Natural killer cell (primary cell): ENCODE measurements around the gene RAI14. TPM values are rescaled to one million over a fixed set of nuclear protein-coding genes. Genes with fewer than 3 reads are reported as not detected.

Source experiments
- ATAC-seq, 3 donors: fragments of 150-1000 bp in 2 of 3; fragments of 200-7000 bp in 1 of 3; cut with Tn5 transposase; 1 replicate in 1 of 3; 2 replicates in 2 of 3; pipeline ENCODE4 v1.10.0; 2021; ENCODE audit warnings: mild to moderate bottlenecking in 2 of 3, moderate library complexity in 2 of 3
- DNase-seq, 2 donors: peaks; one replicate each; pipeline versions ENCODE4 v3.0.0 to v3.0.0-alpha.2; 2013 to 2021; ENCODE audit warnings: mixed read lengths in 1 of 2
- H3K27ac ChIP-seq: one replicate; pipeline ENCODE4 v1.5.1; 2013; ENCODE audit warnings: mild to moderate bottlenecking, low read length
- H3K27me3 ChIP-seq: one replicate; pipeline ENCODE4 v1.6.1; 2013; ENCODE audit warnings: low read length; ENCODE audit not compliant: control insufficient read depth, insufficient read depth
- H3K36me3 ChIP-seq: one replicate; pipeline ENCODE4 v1.6.1; 2013; ENCODE audit warnings: low read length; ENCODE audit not compliant: control insufficient read depth, insufficient read depth
- H3K4me1 ChIP-seq: one replicate; pipeline ENCODE4 v1.6.1; 2013; ENCODE audit warnings: low read length; ENCODE audit not compliant: control insufficient read depth, insufficient read depth
- H3K4me3 ChIP-seq: one replicate; pipeline ENCODE4 v1.5.1; 2013; ENCODE audit warnings: low read length
- H3K9me3 ChIP-seq: one replicate; pipeline ENCODE4 v1.6.1; 2013; ENCODE audit warnings: low read length; ENCODE audit not compliant: control insufficient read depth, insufficient read depth
- H3K27ac Mint-ChIP-seq, 2 donors: one replicate each; pipeline ENCODE4 v1.8.0; 2022; ENCODE audit warnings: mild to moderate bottlenecking in 2 of 2, mixed read lengths in 2 of 2, moderate library complexity in 1 of 2
- H3K27me3 Mint-ChIP-seq, 2 donors: one replicate each; pipeline ENCODE4 v1.8.0; 2022; ENCODE audit warnings: low read depth in 2 of 2, mixed read lengths in 2 of 2
- H3K36me3 Mint-ChIP-seq: one replicate; pipeline ENCODE4 v1.8.0; 2022; ENCODE audit warnings: mixed read lengths
- H3K4me1 Mint-ChIP-seq, 2 donors: one replicate each; pipeline ENCODE4 v1.8.0; 2022; ENCODE audit warnings: mixed read lengths in 2 of 2
- H3K4me3 Mint-ChIP-seq: one replicate; pipeline ENCODE4 v1.8.0; 2022; ENCODE audit warnings: mild to moderate bottlenecking, moderate library complexity, mixed read lengths
- H3K9me3 Mint-ChIP-seq, 2 donors: one replicate each; pipeline ENCODE4 v1.8.0; 2022; ENCODE audit warnings: mixed read lengths in 2 of 2
- CTCF ChIP-seq: fragments of 200-600 bp; IDR thresholded peaks from one replicate; pipeline ENCODE4 v1.8.0; 2022; ENCODE audit warnings: antibody characterized with exemption
- WGBS: methylation state at CpG from one replicate; pipeline ENCODE4 v1.1.7; 2013; ENCODE audit warnings: missing lambda C conversion rate; ENCODE audit not compliant: insufficient coverage; 5-methylcytosine and 5-hydroxymethylcytosine counted together
- intact Hi-C: fragments of 100-400 bp; cut with micrococcal nuclease; formaldehyde crosslinking; loops from one replicate; pipeline ENCODE4 v1.14.2; 2022
- total RNA-seq, 4 donors: library from RNA; stranded (reverse); fragments of 120-200 nt in 1 of 4; gene quantifications; one replicate each; pipeline versions ENCODE4 v1.2.3 to v1.2.4, GENCODE V29; 2013 to 2022

Gene RAI14
- total RNA-seq, 3 donors from 2014 or later (not counting 1 experiment from before 2014, with no cell fraction given), result 0.40 to 2.9 (median 2.8) TPM

- Mint-ChIP-seq H3K4me3 (no peak overlapping the region), H3K9me3 (no peaks in the 10 kb centered on the region), H3K27ac (no peak overlapping the region), H3K36me3 (no peaks in the 10 kb centered on the region), H3K4me1 (no peaks in the 10 kb centered on the region), H3K27me3 (peaks cover 13 to 14% of the 10 kb centered on the region in 2 donors)
- H3K27ac ChIP-seq, result no peak overlapping the region
- no peak for ATAC-seq
- intact Hi-C loops, result no loop called here
- no peaks in the 10 kb centered on the region for H3K9me3 ChIP-seq
- 92% methylated on average over 4 of the region's 5 CpGs for WGBS
- no peak for TF ChIP-seq CTCF
- H3K4me1 ChIP-seq, result no peaks in the 10 kb centered on the region
- H3K4me3 ChIP-seq, result no peak overlapping the region
- H3K36me3 ChIP-seq, result no peaks in the 10 kb centered on the region
- H3K27me3 ChIP-seq, result no peaks in the 10 kb centered on the region
- DNase-seq, result no peak
Observed at GRCh38 chr5:34621277-34622097, 34.6 kb upstream of the RAI14 start.

DNA sequence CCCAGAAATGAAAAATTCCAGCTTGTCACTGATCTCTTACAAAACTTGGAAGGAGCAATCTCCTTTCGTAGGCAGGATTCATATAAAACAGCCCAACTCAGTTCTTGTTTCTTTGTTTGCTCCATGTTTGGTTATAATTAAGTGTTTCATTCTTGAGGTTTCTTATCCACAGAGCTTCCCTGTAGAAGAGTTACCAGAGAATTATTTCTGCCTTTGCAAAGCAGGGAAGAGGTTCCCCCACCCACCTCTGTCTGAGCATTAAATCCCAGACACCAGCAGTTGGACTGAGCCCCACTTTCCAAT lies 34.1 kb upstream of the RAI14 start:
- Mint-ChIP-seq H3K27me3 (peaks cover 13 to 14% of the 10 kb centered on the region in 2 donors), H3K4me3 (no peak overlapping the region), H3K9me3 (no peaks in the 10 kb centered on the region), H3K36me3 (no peaks in the 10 kb centered on the region), H3K27ac (no peak overlapping the region), H3K4me1 (no peaks in the 10 kb centered on the region)
- intact Hi-C loops, result no loop called here
- no peak for ATAC-seq
- no peaks in the 10 kb centered on the region for H3K4me1 ChIP-seq
- H3K27me3 ChIP-seq, result no peaks in the 10 kb centered on the region
- DNase-seq, result no peak
- no peak overlapping the region for H3K4me3 ChIP-seq
- no peak for TF ChIP-seq CTCF
- no peaks in the 10 kb centered on the region for H3K9me3 ChIP-seq
- no peak overlapping the region for H3K27ac ChIP-seq
- no peaks in the 10 kb centered on the region for H3K36me3 ChIP-seq
- WGBS, result no CpG with 5 or more reads among the region's 1 CpG

GRCh38 chr5:34624691-34625090 lies 31.4 kb upstream of the RAI14 start:
- Mint-ChIP-seq H3K9me3 (no peaks in the 10 kb centered on the region), H3K27me3 (peaks cover 7 to 11% of the 10 kb centered on the region in 2 donors), H3K36me3 (no peaks in the 10 kb centered on the region), H3K4me3 (no peak overlapping the region), H3K4me1 (no peaks in the 10 kb centered on the region), H3K27ac (no peak overlapping the region)
- Histone ChIP-seq H3K4me3 (no peak overlapping the region), H3K36me3 (no peaks in the 10 kb centered on the region), H3K27ac (no peak overlapping the region), H3K9me3 (no peaks in the 10 kb centered on the region), H3K27me3 (no peaks in the 10 kb centered on the region), H3K4me1 (no peaks in the 10 kb centered on the region)
- no peak for DNase-seq
- intact Hi-C loops, result no loop called here
- no peak for ATAC-seq
- 95% methylated on average over 3 of the region's 3 CpGs for WGBS
- TF ChIP-seq CTCF, result no peak

GRCh38 chr5:34625246-34625645 lies 30.9 kb upstream of the RAI14 start:
- Mint-ChIP-seq H3K27ac (no peak overlapping the region), H3K27me3 (peaks cover 12 to 15% of the 10 kb centered on the region in 2 donors), H3K4me1 (no peaks in the 10 kb centered on the region), H3K36me3 (no peaks in the 10 kb centered on the region), H3K9me3 (no peaks in the 10 kb centered on the region), H3K4me3 (no peak overlapping the region)
- H3K27ac ChIP-seq, result no peak overlapping the region
- 80% methylated on average over 1 of the region's 1 CpG for WGBS
- H3K9me3 ChIP-seq, result no peaks in the 10 kb centered on the region
- H3K4me1 ChIP-seq, result no peaks in the 10 kb centered on the region
- intact Hi-C loops, result no loop called here
- no peak for TF ChIP-seq CTCF
- DNase-seq (no peak), ATAC-seq (no peak)
- H3K4me3 ChIP-seq, result no peak overlapping the region
- H3K27me3 ChIP-seq, result no peaks in the 10 kb centered on the region
- no peaks in the 10 kb centered on the region for H3K36me3 ChIP-seq
